Coronary artery (tissue), 2 donors: Measurements from ENCODE around the gene SPEN.
"Not testable (repeated sequence)": the region's sequence is repeated elsewhere in the genome, so short reads cannot be mapped to it uniquely, and the experiment has no call there.

Source experiments
- DNase-seq: peaks from one replicate; pipeline ENCODE4 v3.0.0-alpha.2; 2017; ENCODE audit warnings: low spot score
- H3K27ac ChIP-seq, 2 donors: fragments of 200-600 bp; sonication (generic); one replicate each; pipeline ENCODE4 v1.5.1; 2016 to 2019
- H3K4me3 ChIP-seq: fragments of 200-600 bp; sonication (generic); 2 replicates; pipeline ENCODE4 v1.5.1; 2016; ENCODE audit warnings: mild to moderate bottlenecking, moderate library complexity
- TF ChIP-seq, protein P1 (sequence below): fragments of 200-600 bp; sonication (generic); IDR thresholded peaks from one replicate; pipeline ENCODE4 v1.5.1; 2019; ENCODE audit warnings: antibody characterized with exemption

SPEN gene

DNA sequence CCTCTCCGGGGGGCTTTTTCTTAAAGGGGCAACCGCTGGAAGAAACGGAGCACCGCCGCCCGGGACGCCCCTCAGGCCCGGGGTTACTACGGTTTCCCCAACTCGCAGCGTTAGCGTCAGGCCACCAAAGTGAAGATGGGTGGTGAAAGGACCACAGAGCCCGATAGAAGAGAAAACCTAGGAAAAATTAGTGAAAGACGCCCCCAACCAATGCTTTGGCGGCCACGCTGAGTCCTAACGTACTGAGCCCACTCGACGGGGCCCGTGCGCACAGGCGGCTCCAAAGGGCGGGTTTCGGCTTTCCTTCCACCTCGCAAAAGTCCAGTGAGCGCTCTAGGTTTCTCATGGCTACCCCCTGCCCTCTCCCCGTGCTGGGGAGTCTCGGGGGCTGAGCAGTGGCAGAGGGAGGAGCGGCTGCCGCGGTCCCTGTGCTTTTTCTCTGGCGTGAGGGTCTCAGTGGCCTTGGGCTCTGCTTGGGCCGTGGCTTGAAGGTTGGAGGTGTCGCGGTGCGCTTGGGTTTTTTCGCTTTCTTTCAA lies 12.2 kb upstream of the SPEN start:
- peak overlapping the region; percentile 99 to 100 for H3K27ac ChIP-seq
- H3K4me3 ChIP-seq = peak overlapping the region; percentile 84
- TF ChIP-seq, protein P1, sequence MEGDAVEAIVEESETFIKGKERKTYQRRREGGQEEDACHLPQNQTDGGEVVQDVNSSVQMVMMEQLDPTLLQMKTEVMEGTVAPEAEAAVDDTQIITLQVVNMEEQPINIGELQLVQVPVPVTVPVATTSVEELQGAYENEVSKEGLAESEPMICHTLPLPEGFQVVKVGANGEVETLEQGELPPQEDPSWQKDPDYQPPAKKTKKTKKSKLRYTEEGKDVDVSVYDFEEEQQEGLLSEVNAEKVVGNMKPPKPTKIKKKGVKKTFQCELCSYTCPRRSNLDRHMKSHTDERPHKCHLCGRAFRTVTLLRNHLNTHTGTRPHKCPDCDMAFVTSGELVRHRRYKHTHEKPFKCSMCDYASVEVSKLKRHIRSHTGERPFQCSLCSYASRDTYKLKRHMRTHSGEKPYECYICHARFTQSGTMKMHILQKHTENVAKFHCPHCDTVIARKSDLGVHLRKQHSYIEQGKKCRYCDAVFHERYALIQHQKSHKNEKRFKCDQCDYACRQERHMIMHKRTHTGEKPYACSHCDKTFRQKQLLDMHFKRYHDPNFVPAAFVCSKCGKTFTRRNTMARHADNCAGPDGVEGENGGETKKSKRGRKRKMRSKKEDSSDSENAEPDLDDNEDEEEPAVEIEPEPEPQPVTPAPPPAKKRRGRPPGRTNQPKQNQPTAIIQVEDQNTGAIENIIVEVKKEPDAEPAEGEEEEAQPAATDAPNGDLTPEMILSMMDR = no peak
- DNase-seq = no peak

DNA sequence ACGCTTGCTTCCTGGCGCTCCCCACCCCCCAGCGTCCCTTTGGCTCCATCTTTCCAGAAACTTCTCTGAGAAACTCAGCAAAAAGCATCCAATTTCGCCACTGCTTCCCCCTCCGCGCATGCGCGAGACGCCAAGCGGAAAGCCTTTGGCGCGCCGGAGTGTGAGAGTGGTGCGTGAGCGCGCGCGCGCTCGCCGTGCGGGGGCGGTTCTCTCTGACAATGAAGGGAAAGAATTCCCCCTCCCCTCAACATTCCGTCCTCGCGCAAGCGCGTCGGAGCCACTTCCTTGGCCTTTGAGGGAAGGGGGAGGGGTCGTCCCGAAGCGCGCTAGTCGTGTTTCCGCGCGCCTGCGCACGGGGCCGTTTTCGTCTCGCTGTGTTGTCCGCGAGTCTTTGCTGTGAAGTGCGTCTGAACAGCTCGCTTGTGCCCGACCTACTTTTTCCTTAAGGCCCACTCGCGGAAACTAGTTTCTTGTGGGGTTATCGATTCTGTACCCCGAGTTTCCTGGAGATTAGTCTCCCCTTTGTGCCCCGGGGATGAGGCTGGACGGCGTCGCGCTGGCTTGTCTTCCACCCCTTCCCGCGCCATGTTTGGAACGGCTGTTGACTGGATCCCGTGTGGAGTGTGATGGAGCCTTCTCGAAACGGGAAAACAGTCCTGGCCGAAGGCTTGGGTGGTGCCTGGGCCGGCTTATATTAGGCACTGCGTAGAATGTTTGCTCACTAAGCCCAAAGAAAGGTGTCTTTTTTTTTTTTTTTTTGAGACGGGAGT lies 11.6 kb upstream of the SPEN start:
- Histone ChIP-seq H3K4me3 (peak overlapping the region; percentile 84), H3K27ac (peak overlapping the region; percentile 99 to 100)
- TF ChIP-seq, protein P1 = no peak
- DNase-seq = peak; percentile 99

DNA sequence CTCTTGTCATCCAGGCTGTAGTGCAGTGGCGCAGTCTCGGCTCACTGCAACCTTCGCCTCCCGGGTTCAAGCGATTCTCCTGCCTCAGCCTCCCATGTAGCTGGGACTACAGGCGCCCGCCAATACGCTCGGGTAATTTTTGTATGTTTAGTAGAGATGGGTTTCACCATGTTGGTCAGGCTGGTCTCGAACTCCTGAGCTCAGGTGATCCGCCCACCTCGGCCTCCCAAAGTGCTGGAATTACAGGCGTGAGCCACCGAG lies 11.1 kb upstream of the SPEN start:
- H3K4me3 ChIP-seq = peak overlapping the region; percentile 84
- not testable (repeated sequence) for DNase-seq
- H3K27ac ChIP-seq = peak overlapping the region; percentile 99 to 100

DNA sequence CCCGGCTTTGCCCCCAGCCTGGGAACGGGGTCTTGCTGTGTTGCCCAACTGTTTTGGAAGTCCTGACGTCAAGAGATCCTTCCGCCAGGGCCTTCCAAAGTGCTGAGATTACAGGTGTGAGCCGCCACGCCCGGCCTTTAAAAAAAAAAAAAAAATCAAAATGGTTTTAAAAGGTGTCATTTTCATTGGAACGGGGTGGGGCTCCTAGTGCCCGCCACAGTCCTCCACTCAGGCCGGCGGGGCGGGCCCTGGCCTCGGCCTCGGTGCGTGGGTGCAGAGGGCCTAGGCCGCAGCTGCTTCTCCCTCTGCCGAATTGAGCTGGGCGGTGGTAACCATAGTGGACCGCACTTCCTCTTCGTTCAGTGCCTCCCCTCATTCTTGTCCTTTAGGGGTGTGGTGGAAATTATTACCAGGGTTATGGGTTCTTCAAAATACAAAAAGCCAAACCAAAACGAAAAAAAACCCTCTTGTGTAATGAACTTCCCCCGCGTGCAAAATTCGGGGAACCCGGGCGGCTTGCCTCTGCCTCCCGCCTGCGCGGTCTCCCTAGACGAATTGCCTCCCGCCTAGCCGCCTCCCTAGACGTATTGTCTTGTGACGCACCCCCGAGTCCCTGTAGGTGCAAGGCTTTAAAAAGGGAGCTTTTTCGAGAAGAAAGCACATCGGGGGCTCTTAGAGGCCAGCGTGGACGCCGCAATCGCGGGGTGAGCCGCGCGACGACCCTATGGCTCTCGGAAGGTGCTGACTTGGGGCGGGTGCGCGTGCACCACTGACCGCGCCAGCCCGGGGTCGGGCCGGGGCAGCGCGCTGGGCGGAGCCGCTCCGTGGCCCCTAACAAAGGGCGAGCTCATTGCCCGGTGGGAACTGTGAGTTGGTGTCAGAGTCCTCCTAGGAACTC lies 10.5 kb upstream of the SPEN start:
- TF ChIP-seq, protein P1 = no peak

DNA sequence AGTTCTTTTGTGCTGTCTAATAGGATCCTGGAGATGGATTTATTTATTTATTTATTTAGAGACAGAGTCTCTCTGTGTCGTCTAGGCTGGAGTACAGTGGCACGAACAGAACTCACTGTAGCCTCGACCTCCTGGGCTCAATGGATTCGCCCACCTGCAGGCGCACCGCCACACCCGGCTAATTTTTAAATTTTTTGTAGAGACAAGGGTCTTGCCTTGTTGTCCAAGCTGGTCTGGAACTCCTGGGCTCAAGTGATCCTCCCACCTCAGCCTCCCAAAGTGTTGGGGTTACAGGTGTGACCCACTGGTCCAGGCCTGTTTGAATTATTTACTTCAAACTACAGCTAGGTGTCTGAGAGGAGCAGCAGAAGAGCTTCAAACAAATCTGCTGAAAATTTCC lies 9.6 kb upstream of the SPEN start:
- H3K27ac ChIP-seq = peak overlapping the region in 1 of 2 donors; percentile 6
- TF ChIP-seq, protein P1 = no peak
- DNase-seq = no peak
- H3K4me3 ChIP-seq = no peak overlapping the region

More for the DNA sequence above, 10.5 kb upstream of the SPEN start:
- Histone ChIP-seq H3K27ac (peak overlapping the region; percentile 99 to 100), H3K4me3 (peak overlapping the region; percentile 84)
- no peak for DNase-seq

DNA sequence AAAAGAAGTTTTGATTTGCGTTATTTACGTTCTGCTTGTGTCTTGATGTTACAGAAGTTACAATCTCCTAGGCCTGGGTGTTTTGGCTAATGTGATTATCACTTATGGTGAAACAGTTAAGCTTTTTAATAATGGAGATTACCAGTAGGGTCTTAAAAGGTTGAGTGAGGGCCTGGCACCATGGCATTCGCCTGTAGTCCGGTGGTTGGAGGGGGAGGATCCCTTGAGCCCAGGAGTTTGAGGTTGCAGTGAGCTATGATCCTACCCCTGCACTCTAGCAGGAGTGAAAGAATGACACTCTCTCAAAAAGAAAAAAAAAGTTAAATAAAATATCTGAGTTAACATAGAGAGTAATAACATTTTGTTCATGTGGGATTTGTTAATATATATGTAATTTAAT lies 8.8 kb upstream of the SPEN start:
- H3K27ac ChIP-seq = no peak overlapping the region
- TF ChIP-seq, protein P1 = no peak
- DNase-seq = no peak
- no peak overlapping the region for H3K4me3 ChIP-seq

DNA sequence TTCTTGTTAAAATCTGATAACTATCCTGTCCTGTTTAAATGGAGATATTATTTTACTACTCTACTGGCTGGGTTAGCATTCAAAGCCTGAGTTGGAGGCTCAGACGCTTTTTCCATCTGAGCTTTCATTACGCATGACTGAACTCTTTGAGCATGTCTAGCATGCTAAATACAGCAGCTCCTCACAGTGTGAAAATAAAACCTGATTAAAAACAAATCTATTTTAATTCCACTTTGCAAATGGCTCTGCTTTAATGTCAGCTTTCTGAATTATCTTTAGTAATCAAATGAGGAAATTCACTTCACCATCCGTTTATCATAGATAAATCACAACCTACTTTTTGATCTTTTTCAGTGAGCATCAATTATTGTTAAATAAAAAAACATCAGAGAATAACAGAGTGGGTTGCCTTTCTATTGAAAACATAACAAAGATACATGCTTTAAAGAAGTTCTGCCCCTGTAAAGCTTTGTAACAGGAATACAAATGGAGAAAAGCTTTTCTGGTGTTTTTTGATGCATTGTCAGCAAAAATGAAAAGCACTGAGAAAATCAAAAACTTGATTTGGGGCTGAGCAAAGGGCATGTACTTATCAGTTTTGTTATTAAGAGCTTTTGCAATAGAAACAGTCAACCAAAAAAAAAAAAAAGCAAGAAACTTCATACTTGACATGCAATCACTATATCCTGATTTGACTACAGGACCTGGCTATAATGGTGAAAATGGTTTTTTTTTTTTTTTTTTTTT lies 3.5 kb upstream of the SPEN start:
- no peak overlapping the region for H3K4me3 ChIP-seq
- TF ChIP-seq, protein P1 = no peak
- H3K27ac ChIP-seq = no peak overlapping the region
- no peak for DNase-seq

DNA sequence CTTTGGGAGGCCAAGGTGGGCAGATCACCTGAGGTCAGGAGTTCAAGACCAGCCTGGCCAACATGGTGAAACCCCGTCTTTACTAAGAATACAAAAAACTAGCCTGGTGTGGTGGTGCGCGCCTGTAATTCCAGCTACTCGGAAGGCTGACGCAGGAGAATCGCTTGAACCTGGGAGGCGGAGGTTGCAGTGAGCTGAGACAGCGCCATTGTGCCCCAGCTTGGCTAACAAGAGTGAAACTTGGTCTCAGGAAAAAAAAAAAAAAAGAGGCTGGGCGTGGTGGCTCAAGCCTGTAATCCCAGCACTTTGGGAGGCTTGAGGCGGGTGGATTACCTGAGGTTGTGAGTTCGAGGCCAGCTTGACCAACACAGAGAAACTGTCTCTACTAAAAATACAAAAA lies 1.5 kb upstream of the SPEN start:
- DNase-seq, H3K27ac ChIP-seq, H3K4me3 ChIP-seq: not testable (repeated sequence)
